ENCODE measurements around the gene MAST3. TPM values are rescaled to one million over a fixed set of nuclear protein-coding genes. Genes with fewer than 3 reads are reported as not detected.

Gene MAST3
- total and polyA plus RNA-seq, 12 donors = 1.6 to 19.1 (median 11.4) TPM

DNA sequence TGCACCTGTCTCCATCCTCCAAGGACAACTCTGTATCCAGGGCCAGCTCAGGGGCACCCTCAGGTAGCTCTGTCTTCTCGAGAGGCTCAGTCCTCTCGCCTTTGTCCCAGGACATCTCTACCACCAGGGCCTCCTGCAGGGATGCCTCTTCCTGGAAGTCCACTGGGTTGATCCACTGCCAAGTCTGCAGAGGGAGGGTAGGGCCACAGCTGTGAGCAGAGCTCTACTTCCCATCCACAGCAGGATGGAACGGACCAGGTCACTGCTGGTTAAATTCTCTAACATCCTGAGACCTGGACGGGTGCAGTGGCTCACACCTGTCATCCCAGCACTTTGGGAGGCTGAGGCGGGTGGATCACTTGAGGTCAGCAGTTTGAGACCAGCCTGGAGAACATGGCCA lies 37.7 kb upstream of the MAST3 start:
- TF ChIP-seq CTCF (IDR thresholded peaks at IDR 0.05) (no peak), POLR2A (IDR thresholded peaks at IDR 0.05) (no peak)
- H3K4me3 ChIP-seq = no peak overlapping the region
- WGBS, 4 donors = 73 to 91% (median 76%) methylated on average over 3 to 5 of the region's 5 CpGs
- H3K9me3 ChIP-seq (replicated peaks in 1 of 3) = no peaks in the 10 kb centered on the region
- no peaks in the 10 kb centered on the region for H3K27me3 ChIP-seq
- H3K36me3 ChIP-seq (replicated peaks in 1 of 2) = no peaks in the 10 kb centered on the region
- intact Hi-C loops (cut with DNase I) = loop anchor here (2.0 to 10.0 kb wide), 2 partner anchors 53 to 115 kb away; no protein-coding TSS in a partner anchor
- DNase-seq = no peak
- H3K27ac ChIP-seq = no peak overlapping the region
- peaks cover 6 to 12% of the 10 kb centered on the region in 2 donors for H3K4me1 ChIP-seq (replicated peaks in 1 of 2)

DNA sequence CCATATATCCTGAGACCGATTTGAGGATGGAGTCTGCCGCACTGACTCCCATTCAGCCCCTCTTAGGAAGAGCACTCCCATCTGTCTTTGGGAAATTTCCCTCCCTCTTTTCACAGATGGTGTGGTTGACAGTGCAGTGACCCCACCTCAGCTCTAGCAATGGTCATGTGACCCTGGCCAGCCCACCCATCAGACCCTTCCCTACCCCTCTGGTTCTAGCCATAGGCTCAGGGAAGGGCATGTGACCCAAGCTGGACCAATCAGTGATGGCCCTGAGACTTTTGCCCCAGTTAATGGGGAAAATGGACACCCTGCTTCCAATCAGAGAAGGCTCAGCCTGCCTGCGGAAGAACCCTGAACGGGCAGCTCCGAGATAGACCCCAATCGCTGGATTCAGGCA lies 37.1 kb upstream of the MAST3 start:
- DNase-seq = no peak
- no peaks in the 10 kb centered on the region for H3K27me3 ChIP-seq
- H3K36me3 ChIP-seq (replicated peaks in 1 of 2) = no peaks in the 10 kb centered on the region
- peaks cover 6 to 12% of the 10 kb centered on the region in 2 donors for H3K4me1 ChIP-seq (replicated peaks in 1 of 2)
- intact Hi-C loops (cut with DNase I) = loop anchor here in 1 of 2 donors (10.0 kb wide), 1 partner anchor 116 kb away; no protein-coding TSS in a partner anchor
- H3K4me3 ChIP-seq = no peak overlapping the region
- H3K27ac ChIP-seq = no peak overlapping the region
- 80 to 88% (median 83%) methylated on average over 6 of the region's 6 CpGs for WGBS, 4 donors
- TF ChIP-seq POLR2A (IDR thresholded peaks at IDR 0.05) (no peak), CTCF (IDR thresholded peaks at IDR 0.05) (no peak)
- H3K9me3 ChIP-seq (replicated peaks in 1 of 3) = no peaks in the 10 kb centered on the region

- H3K9me3 ChIP-seq (replicated peaks in 1 of 3) = no peaks in the 10 kb centered on the region
- H3K27ac ChIP-seq = no peak overlapping the region
- DNase-seq = no peak
- no peaks in the 10 kb centered on the region for H3K27me3 ChIP-seq
- WGBS, 4 donors = 0 to 54% (median 47%) methylated on average over 1 to 8 of the region's 8 CpGs
- TF ChIP-seq POLR2A (IDR thresholded peaks at IDR 0.05) (no peak), CTCF (IDR thresholded peaks at IDR 0.05) (no peak)
- no peak overlapping the region for H3K4me3 ChIP-seq
- intact Hi-C loops (cut with DNase I) = loop anchor here in 1 of 2 donors (10.0 kb wide), 1 partner anchor 117 kb away; no protein-coding TSS in a partner anchor
- H3K4me1 ChIP-seq (replicated peaks in 1 of 2) = peaks cover 6 to 12% of the 10 kb centered on the region in 2 donors
- no peaks in the 10 kb centered on the region for H3K36me3 ChIP-seq (replicated peaks in 1 of 2)
Observed at GRCh38 chr19:18062028-18062427, 35.5 kb upstream of the MAST3 start.

DNA sequence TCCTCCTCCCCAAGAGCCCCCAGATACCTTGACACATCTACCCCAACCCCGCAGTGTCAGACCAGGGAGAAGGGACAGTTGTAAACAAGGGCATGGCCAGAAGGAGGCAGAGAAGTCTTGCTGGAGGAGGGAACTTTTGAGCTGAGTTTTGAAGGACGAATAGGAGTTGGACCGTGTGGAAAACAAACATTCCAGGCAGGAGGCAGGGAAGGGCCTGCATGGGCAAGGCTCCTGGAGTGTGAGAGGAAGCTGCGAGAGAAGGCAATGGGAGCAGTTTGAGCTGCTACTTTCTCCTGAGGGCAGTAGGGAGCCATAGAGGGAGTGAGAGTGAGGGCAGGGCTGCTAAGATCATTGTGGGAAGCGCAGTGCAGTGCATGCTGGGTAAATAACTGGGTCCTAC lies 34.1 kb upstream of the MAST3 start:
- TF ChIP-seq CTCF (IDR thresholded peaks at IDR 0.05) (no peak), POLR2A (IDR thresholded peaks at IDR 0.05) (no peak)
- no peak overlapping the region for H3K27ac ChIP-seq
- intact Hi-C loops (cut with DNase I) = loop anchor here in 1 of 2 donors (10.0 kb wide), 1 partner anchor 119 kb away; no protein-coding TSS in a partner anchor

More for the DNA sequence above, 34.1 kb upstream of the MAST3 start:
- DNase-seq = no peak
- no peaks in the 10 kb centered on the region for H3K27me3 ChIP-seq
- H3K9me3 ChIP-seq (replicated peaks in 1 of 3) = no peaks in the 10 kb centered on the region
- no peaks in the 10 kb centered on the region for H3K36me3 ChIP-seq (replicated peaks in 1 of 2)
- 62 to 80% (median 73%) methylated on average over 5 of the region's 5 CpGs for WGBS, 4 donors
- H3K4me1 ChIP-seq (replicated peaks in 1 of 2) = peaks cover 0 to 3% of the 10 kb centered on the region in 2 donors
- no peak overlapping the region for H3K4me3 ChIP-seq
